ENCODE data around the gene IL3.
A peak's percentile ranks its signal among the peaks of the same experiment; 100 is the strongest.

Gene IL3

GRCh38 chr5:132056610-132057497 lies 3.6 kb upstream of the IL3 start:
- no peaks in the 10 kb centered on the region for H3K36me3 ChIP-seq (ENCODE audit: insufficient read depth, low read length)
- H3K9ac ChIP-seq (ENCODE audit: insufficient read length), result no peak overlapping the region
- no peak overlapping the region for H3K4me3 ChIP-seq
- no peak overlapping the region for H3K27ac ChIP-seq
- no peak for TF ChIP-seq FOXP2 (optimal IDR thresholded peaks at IDR 0.05; ENCODE audit: control extremely low read depth, extremely low read length, insufficient read depth)
- no peak for TF ChIP-seq POLR2AphosphoS5 (IDR thresholded peaks at IDR 0.05; ENCODE audit: borderline replicate concordance, low read depth, low read length)
- TF ChIP-seq EZH2 (IDR thresholded peaks at IDR 0.05), result no peak
- H3K9me3 ChIP-seq (ENCODE audit: low read depth, low read length), result no peaks in the 10 kb centered on the region
- DNase-seq (ENCODE audit: low read depth, low spot score), result no peak

GRCh38 chr5:132057498-132058255 lies 2.8 kb upstream of the IL3 start:
- TF ChIP-seq FOXP2 (optimal IDR thresholded peaks at IDR 0.05; ENCODE audit: control extremely low read depth, extremely low read length, insufficient read depth), result no peak
- no peak for TF ChIP-seq POLR2AphosphoS5 (IDR thresholded peaks at IDR 0.05; ENCODE audit: borderline replicate concordance, low read depth, low read length)
- TF ChIP-seq EZH2 (IDR thresholded peaks at IDR 0.05), result no peak
- H3K27ac ChIP-seq, result no peak overlapping the region
- H3K9me3 ChIP-seq (ENCODE audit: low read depth, low read length), result no peaks in the 10 kb centered on the region
- DNase-seq (ENCODE audit: low read depth, low spot score), result no peak
- no peak overlapping the region for H3K4me3 ChIP-seq
- no peak overlapping the region for H3K9ac ChIP-seq (ENCODE audit: insufficient read length)
- H3K36me3 ChIP-seq (ENCODE audit: insufficient read depth, low read length), result no peaks in the 10 kb centered on the region

GRCh38 chr5:132058646-132059042 lies 1.8 kb upstream of the IL3 start:
- H3K4me3 ChIP-seq, result no peak overlapping the region
- no peaks in the 10 kb centered on the region for H3K9me3 ChIP-seq (ENCODE audit: low read depth, low read length)
- no peaks in the 10 kb centered on the region for H3K36me3 ChIP-seq (ENCODE audit: insufficient read depth, low read length)
- H3K9ac ChIP-seq (ENCODE audit: insufficient read length), result no peak overlapping the region
- no peak for DNase-seq (ENCODE audit: low read depth, low spot score)
- TF ChIP-seq FOXP2 (optimal IDR thresholded peaks at IDR 0.05; ENCODE audit: control extremely low read depth, extremely low read length, insufficient read depth) (no peak), POLR2AphosphoS5 (IDR thresholded peaks at IDR 0.05; ENCODE audit: borderline replicate concordance, low read depth, low read length) (no peak), EZH2 (IDR thresholded peaks at IDR 0.05) (no peak)
- no peak overlapping the region for H3K27ac ChIP-seq

- H3K4me3 ChIP-seq, result no peak overlapping the region
- H3K36me3 ChIP-seq (ENCODE audit: insufficient read depth, low read length), result no peaks in the 10 kb centered on the region
- TF ChIP-seq EZH2 (IDR thresholded peaks at IDR 0.05) (no peak), FOXP2 (optimal IDR thresholded peaks at IDR 0.05; ENCODE audit: control extremely low read depth, extremely low read length, insufficient read depth) (no peak), POLR2AphosphoS5 (IDR thresholded peaks at IDR 0.05; ENCODE audit: borderline replicate concordance, low read depth, low read length) (no peak)
- H3K27ac ChIP-seq, result no peak overlapping the region
- DNase-seq (ENCODE audit: low read depth, low spot score), result no peak
- H3K9ac ChIP-seq (ENCODE audit: insufficient read length), result no peak overlapping the region
- H3K9me3 ChIP-seq (ENCODE audit: low read depth, low read length), result no peaks in the 10 kb centered on the region
Observed at GRCh38 chr5:132059043-132059695, 1.3 kb upstream of the IL3 start.

- H3K27ac ChIP-seq, result no peak overlapping the region
- H3K9ac ChIP-seq (ENCODE audit: insufficient read length), result no peak overlapping the region
- DNase-seq (ENCODE audit: low read depth, low spot score), result no peak
- TF ChIP-seq FOXP2 (optimal IDR thresholded peaks at IDR 0.05; ENCODE audit: control extremely low read depth, extremely low read length, insufficient read depth), result no peak
- H3K36me3 ChIP-seq (ENCODE audit: insufficient read depth, low read length), result no peaks in the 10 kb centered on the region
- no peak overlapping the region for H3K4me3 ChIP-seq
- H3K9me3 ChIP-seq (ENCODE audit: low read depth, low read length), result no peaks in the 10 kb centered on the region
Observed at GRCh38 chr5:132059696-132060500, 557 bp upstream of the IL3 start.

GRCh38 chr5:132063090-132063911 lies 2.8 kb downstream of the IL3 start:
- no peaks in the 10 kb centered on the region for H3K36me3 ChIP-seq (ENCODE audit: insufficient read depth, low read length)
- TF ChIP-seq POLR2AphosphoS5 (IDR thresholded peaks at IDR 0.05; ENCODE audit: borderline replicate concordance, low read depth, low read length) (no peak), EZH2 (IDR thresholded peaks at IDR 0.05) (no peak), FOXP2 (optimal IDR thresholded peaks at IDR 0.05; ENCODE audit: control extremely low read depth, extremely low read length, insufficient read depth) (no peak)
- no peak overlapping the region for H3K4me3 ChIP-seq
- H3K9me3 ChIP-seq (ENCODE audit: low read depth, low read length), result no peaks in the 10 kb centered on the region
- peak; percentile 12 for DNase-seq (ENCODE audit: low read depth, low spot score)
- H3K9ac ChIP-seq (ENCODE audit: insufficient read length), result no peak overlapping the region
- no peak overlapping the region for H3K27ac ChIP-seq

GRCh38 chr5:132064140-132064539 lies 3.7 kb downstream of the IL3 start:
- Histone ChIP-seq H3K27ac (no peak overlapping the region), H3K9me3 (ENCODE audit: low read depth, low read length) (no peaks in the 10 kb centered on the region), H3K36me3 (ENCODE audit: insufficient read depth, low read length) (no peaks in the 10 kb centered on the region), H3K4me3 (no peak overlapping the region), H3K9ac (ENCODE audit: insufficient read length) (no peak overlapping the region)
- TF ChIP-seq FOXP2 (optimal IDR thresholded peaks at IDR 0.05; ENCODE audit: control extremely low read depth, extremely low read length, insufficient read depth) (no peak), EZH2 (IDR thresholded peaks at IDR 0.05) (no peak), POLR2AphosphoS5 (IDR thresholded peaks at IDR 0.05; ENCODE audit: borderline replicate concordance, low read depth, low read length) (no peak)
- DNase-seq (ENCODE audit: low read depth, low spot score), result no peak
